Panc1 (cell line): ENCODE data around the gene TMED10.

ENCODE experiments used
- CTCF ChIP-seq: fragments of 450-650 bp; IDR thresholded peaks from 2 replicates; pipeline ENCODE4 v1.5.1; 2017; ENCODE audit warnings: mild to moderate bottlenecking
- REST ChIP-seq, 2 experiments: IDR thresholded peaks; 2 replicates each; pipeline ENCODE4 v1.6.1; 2011 to 2012; ENCODE audit warnings: low read depth in 2 of 2, control low read depth in 1 of 2, low read length in 1 of 2, mild to moderate bottlenecking in 1 of 2, moderate library complexity in 1 of 2; ENCODE audit not compliant: insufficient read depth in 1 of 2
- SIN3A ChIP-seq: IDR thresholded peaks from 2 replicates; pipeline ENCODE4 v1.6.1; 2012; ENCODE audit warnings: low read depth, mild to moderate bottlenecking, low read length, moderate library complexity, borderline replicate concordance; ENCODE audit not compliant: insufficient read depth

DNA sequence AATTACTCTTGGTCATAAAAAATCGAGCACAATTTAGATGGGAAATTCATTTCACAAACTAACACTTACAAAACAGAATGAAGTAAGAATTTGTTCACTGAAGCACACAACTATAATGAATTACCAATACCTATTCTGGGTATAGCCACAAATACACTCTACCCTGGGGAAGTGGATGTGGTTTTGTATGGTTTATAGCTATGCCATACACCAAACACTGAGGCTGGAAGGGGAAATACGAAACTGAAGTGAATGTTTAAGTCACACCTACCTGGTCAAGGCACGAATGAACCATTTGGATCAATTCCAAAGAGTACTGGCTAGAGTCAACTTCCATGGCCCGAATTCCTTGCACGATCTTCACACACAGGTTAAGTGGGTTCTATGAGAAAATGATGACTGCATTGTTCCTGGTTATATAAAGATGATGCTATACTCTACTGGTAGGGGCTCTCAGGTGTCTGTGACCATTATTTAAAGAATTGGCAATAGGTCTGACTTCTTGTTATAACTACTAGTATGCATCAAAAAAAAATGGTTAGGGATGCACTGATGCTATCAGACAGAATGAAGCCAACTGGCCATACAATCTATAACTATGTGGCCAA lies 62.4 kb downstream of the TMED10 start:
- TF ChIP-seq CTCF: no peak
- TF ChIP-seq REST (IDR thresholded peaks at IDR 0.05; ENCODE audit: insufficient read depth in 1 of 2, low read depth in 2 of 2, low read length in 1 of 2): no peak
- TF ChIP-seq SIN3A: no peak
